ENCODE measurements around the gene PIM2. TPM values are rescaled to one million over a fixed set of nuclear protein-coding genes. Genes with fewer than 3 reads are reported as not detected.
A peak's percentile ranks its signal among the peaks of the same experiment; 100 is the strongest.

The PIM2 gene
- total and polyA plus RNA-seq, 9 of the 15 experiments (the other 6 are each of a cell fraction or from before 2014, with no cell fraction given) = 67.6 to 191 (median 108) TPM

- no peak for TF ChIP-seq ZNF140 (CRISPR knock-in tag; IDR thresholded peaks at IDR 0.05)
- no peak for TF ChIP-seq NCOA2 (IDR thresholded peaks at IDR 0.05; ENCODE audit: partially characterized antibody in 2 of 2)
- no peak for TF ChIP-seq ZKSCAN3 (CRISPR knock-in tag; IDR thresholded peaks at IDR 0.05)
- no peak for TF ChIP-seq KLF6 (CRISPR knock-in tag; IDR thresholded peaks at IDR 0.05; ENCODE audit: borderline replicate concordance)
- no peak for TF ChIP-seq TBL1XR1 (IDR thresholded peaks at IDR 0.05; ENCODE audit: low read length in 2 of 2)
- TF ChIP-seq SRSF9 (IDR thresholded peaks at IDR 0.05; ENCODE audit: borderline replicate concordance, low read depth, low read length) = no peak
- TF ChIP-seq FOXJ2 (tag; IDR thresholded peaks at IDR 0.05) = 0 out of 2 replicates have a peak, but pooled peaks have one; percentile 50
- TF ChIP-seq ATF2 (CRISPR knock-in tag; IDR thresholded peaks at IDR 0.05) = no peak
- TF ChIP-seq ZC3H4 (CRISPR knock-in tag; IDR thresholded peaks at IDR 0.05; ENCODE audit: borderline replicate concordance) = no peak
- no peak for TF ChIP-seq C11orf30 (IDR thresholded peaks at IDR 0.05; ENCODE audit: low read depth)
- no peak for TF ChIP-seq ZSCAN29 (IDR thresholded peaks at IDR 0.05)
- 0 out of 4 replicates have a peak, but pooled peaks of 1 of the 2 experiments have one; percentile 18 for TF ChIP-seq ARNT (IDR thresholded peaks at IDR 0.05)
- no peak for TF ChIP-seq ZNF507 (tag; conservative IDR thresholded peaks at IDR 0.05)
- TF ChIP-seq ZNF347 (CRISPR knock-in tag; IDR thresholded peaks at IDR 0.05; ENCODE audit: low read depth) = no peak
- TF ChIP-seq ZNF280B (CRISPR knock-in tag; IDR thresholded peaks at IDR 0.05) = no peak
- no peak; the same call in 1 of the 2 replicates for TF ChIP-seq ZNF436 (CRISPR knock-in tag; IDR thresholded peaks at IDR 0.05)
- TF ChIP-seq, protein P1, sequence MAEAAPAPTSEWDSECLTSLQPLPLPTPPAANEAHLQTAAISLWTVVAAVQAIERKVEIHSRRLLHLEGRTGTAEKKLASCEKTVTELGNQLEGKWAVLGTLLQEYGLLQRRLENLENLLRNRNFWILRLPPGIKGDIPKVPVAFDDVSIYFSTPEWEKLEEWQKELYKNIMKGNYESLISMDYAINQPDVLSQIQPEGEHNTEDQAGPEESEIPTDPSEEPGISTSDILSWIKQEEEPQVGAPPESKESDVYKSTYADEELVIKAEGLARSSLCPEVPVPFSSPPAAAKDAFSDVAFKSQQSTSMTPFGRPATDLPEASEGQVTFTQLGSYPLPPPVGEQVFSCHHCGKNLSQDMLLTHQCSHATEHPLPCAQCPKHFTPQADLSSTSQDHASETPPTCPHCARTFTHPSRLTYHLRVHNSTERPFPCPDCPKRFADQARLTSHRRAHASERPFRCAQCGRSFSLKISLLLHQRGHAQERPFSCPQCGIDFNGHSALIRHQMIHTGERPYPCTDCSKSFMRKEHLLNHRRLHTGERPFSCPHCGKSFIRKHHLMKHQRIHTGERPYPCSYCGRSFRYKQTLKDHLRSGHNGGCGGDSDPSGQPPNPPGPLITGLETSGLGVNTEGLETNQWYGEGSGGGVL (CRISPR knock-in tag; IDR thresholded peaks at IDR 0.05) = no peak
- no peak for TF ChIP-seq GATAD2B (IDR thresholded peaks at IDR 0.05; ENCODE audit: borderline replicate concordance)
- TF ChIP-seq RBM14 (IDR thresholded peaks at IDR 0.05; ENCODE audit: borderline replicate concordance, insufficient read depth, low read depth, low read length) = no peak
- no peak; the same call in 1 of the 2 replicates for TF ChIP-seq ZBTB33 (CRISPR knock-in tag; IDR thresholded peaks at IDR 0.05)
- TF ChIP-seq KLF16 (IDR thresholded peaks at IDR 0.05) = no peak
- TF ChIP-seq ZNF444 (CRISPR knock-in tag; IDR thresholded peaks at IDR 0.05) = no peak; the same call in 1 of the 2 replicates
These were observed 7.2 kb downstream of the PIM2 start, which contains the start of gene SLC35A2 (continued) for GRCh38 chrX:48911412-48912182.

All from K562 (cell line).